GM21529 (cell line): ENCODE data around the gene GRHPR.
"Not testable (repeated sequence)": the region's sequence is repeated elsewhere in the genome, so short reads cannot be mapped to it uniquely, and the experiment has no call there.

Source experiments
- ATAC-seq: cut with Tn5 transposase; IDR thresholded peaks from one replicate; pipeline ENCODE4 v1.9.1; 2021; ENCODE audit not compliant: unreplicated experiment

Gene GRHPR

GRCh38 chr9:37444890-37445289, 22.4 kb downstream of the GRHPR start:
- ATAC-seq = no peak

- ATAC-seq = no peak
Observed at GRCh38 chr9:37445832-37446231, 23.3 kb downstream of the GRHPR start.

GRCh38 chr9:37446401-37446800, 23.9 kb downstream of the GRHPR start:
- no peak for ATAC-seq

- ATAC-seq = no peak
Observed at GRCh38 chr9:37447111-37447510, 24.6 kb downstream of the GRHPR start.

- ATAC-seq = no peak
Observed at GRCh38 chr9:37449862-37450632, 27.6 kb downstream of the GRHPR start.

- ATAC-seq = no peak
Observed at GRCh38 chr9:37451628-37452027, 29.1 kb downstream of the GRHPR start.

GRCh38 chr9:37452611-37453010, 30.1 kb downstream of the GRHPR start:
- ATAC-seq = no peak

GRCh38 chr9:37453827-37454226, 31.3 kb downstream of the GRHPR start:
- ATAC-seq = no peak

GRCh38 chr9:37454238-37454637, 31.7 kb downstream of the GRHPR start:
- no peak for ATAC-seq

GRCh38 chr9:37455884-37456647, 33.6 kb downstream of the GRHPR start:
- no peak for ATAC-seq

GRCh38 chr9:37456817-37457216, 34.3 kb downstream of the GRHPR start:
- ATAC-seq = no peak

- no peak for ATAC-seq
Observed at GRCh38 chr9:37464006-37464405, 41.5 kb downstream of the GRHPR start.

- peak; percentile 19 for ATAC-seq
Observed at GRCh38 chr9:37464426-37465248, 42.1 kb downstream of the GRHPR start.

- peak; percentile 77 for ATAC-seq
Observed at GRCh38 chr9:37465249-37466036, 42.9 kb downstream of the GRHPR start, which contains the start of gene ZBTB5. ZBTB5 (minus strand) TSS chr9:37465450; CDS start chr9:37442551, 22,899 bp downstream.

GRCh38 chr9:37466037-37466709, 43.7 kb downstream of the GRHPR start:
- ATAC-seq = peak; percentile 4

GRCh38 chr9:37467530-37467929, 45.0 kb downstream of the GRHPR start:
- not testable (repeated sequence) for ATAC-seq

GRCh38 chr9:37468620-37469019, 46.1 kb downstream of the GRHPR start:
- no peak for ATAC-seq

- ATAC-seq = no peak
Observed at GRCh38 chr9:37471942-37472684, 49.6 kb downstream of the GRHPR start.

- not testable (repeated sequence) for ATAC-seq
Observed at GRCh38 chr9:37473982-37474381, 51.5 kb downstream of the GRHPR start.
